DND-41 (cell line): ENCODE results near the gene PLGRKT.
"Not testable (repeated sequence)": the region's sequence is repeated elsewhere in the genome, so short reads cannot be mapped to it uniquely, and the experiment has no call there.

Experiments
- ATAC-seq: fragments of 200-7000 bp; cut with Tn5 transposase; 3 replicates; pipeline ENCODE4 v1.9.1; 2021; ENCODE audit warnings: low read depth; ENCODE audit not compliant: insufficient read depth
- DNase-seq: peaks from one replicate; pipeline ENCODE4 v3.0.0-alpha.2; 2020
- H2AFZ ChIP-seq: 2 replicates; pipeline ENCODE4 v1.6.0; 2012; ENCODE audit warnings: low read depth, low read length
- H3K27ac ChIP-seq: 2 replicates; pipeline ENCODE4 v1.5.1; 2012; ENCODE audit warnings: low read length, inconsistent platforms
- H3K27me3 ChIP-seq: fragments of 200-600 bp; sonication (generic); 2 replicates; pipeline ENCODE4 v1.6.0; 2012; ENCODE audit warnings: low read length, mild to moderate bottlenecking, inconsistent platforms; ENCODE audit not compliant: insufficient read depth, poor library complexity
- H3K36me3 ChIP-seq: 2 replicates; pipeline ENCODE4 v1.5.1; 2012; ENCODE audit warnings: low read length, inconsistent platforms; ENCODE audit not compliant: insufficient read depth
- H3K4me1 ChIP-seq: 2 replicates; pipeline ENCODE4 v1.5.1; 2012; ENCODE audit warnings: mild to moderate bottlenecking, low read length; ENCODE audit not compliant: insufficient read depth
- H3K4me2 ChIP-seq: 2 replicates; pipeline ENCODE4 v1.6.0; 2012; ENCODE audit warnings: mild to moderate bottlenecking, moderate library complexity, low read length, inconsistent platforms; ENCODE audit not compliant: insufficient read depth
- H3K4me3 ChIP-seq, 2 experiments: fragments of 200-600 bp in 1 of 2; shearing (Covaris generic) in 1 of 2; 2 replicates each; pipeline ENCODE4 v1.5.1; 2012 to 2016; ENCODE audit warnings: inconsistent platforms in 2 of 2, low read length in 2 of 2, mild to moderate bottlenecking in 2 of 2, low read depth in 1 of 2, moderate library complexity in 1 of 2
- H3K79me2 ChIP-seq: 2 replicates; pipeline ENCODE4 v1.6.0; 2012; ENCODE audit warnings: low read length, inconsistent platforms; ENCODE audit not compliant: insufficient read depth
- H3K9ac ChIP-seq: 2 replicates; pipeline ENCODE4 v1.6.0; 2012; ENCODE audit warnings: low read depth, mild to moderate bottlenecking, inconsistent platforms, low read length, moderate library complexity
- H3K9me3 ChIP-seq: 2 replicates; pipeline ENCODE4 v1.5.1; 2012; ENCODE audit warnings: low read length, moderate library complexity, mild to moderate bottlenecking, inconsistent platforms; ENCODE audit not compliant: insufficient read depth, severe bottlenecking
- H4K20me1 ChIP-seq: 2 replicates; pipeline ENCODE4 v1.6.0; 2012; ENCODE audit warnings: low read length; ENCODE audit not compliant: insufficient read depth
- EZH2 ChIP-seq: IDR thresholded peaks from 3 replicates; pipeline ENCODE4 v1.6.1; 2012; ENCODE audit warnings: borderline replicate concordance, low read depth, mild to moderate bottlenecking, moderate library complexity, low read length, inconsistent platforms; ENCODE audit not compliant: severe bottlenecking
- TF ChIP-seq, protein P1 (sequence below): IDR thresholded peaks from 2 replicates; pipeline ENCODE4 v1.5.1; 2012; ENCODE audit warnings: borderline replicate concordance, low read length, moderate library complexity, mild to moderate bottlenecking; ENCODE audit not compliant: poor library complexity, severe bottlenecking; ENCODE audit errors: extremely low read depth

The PLGRKT gene

DNA sequence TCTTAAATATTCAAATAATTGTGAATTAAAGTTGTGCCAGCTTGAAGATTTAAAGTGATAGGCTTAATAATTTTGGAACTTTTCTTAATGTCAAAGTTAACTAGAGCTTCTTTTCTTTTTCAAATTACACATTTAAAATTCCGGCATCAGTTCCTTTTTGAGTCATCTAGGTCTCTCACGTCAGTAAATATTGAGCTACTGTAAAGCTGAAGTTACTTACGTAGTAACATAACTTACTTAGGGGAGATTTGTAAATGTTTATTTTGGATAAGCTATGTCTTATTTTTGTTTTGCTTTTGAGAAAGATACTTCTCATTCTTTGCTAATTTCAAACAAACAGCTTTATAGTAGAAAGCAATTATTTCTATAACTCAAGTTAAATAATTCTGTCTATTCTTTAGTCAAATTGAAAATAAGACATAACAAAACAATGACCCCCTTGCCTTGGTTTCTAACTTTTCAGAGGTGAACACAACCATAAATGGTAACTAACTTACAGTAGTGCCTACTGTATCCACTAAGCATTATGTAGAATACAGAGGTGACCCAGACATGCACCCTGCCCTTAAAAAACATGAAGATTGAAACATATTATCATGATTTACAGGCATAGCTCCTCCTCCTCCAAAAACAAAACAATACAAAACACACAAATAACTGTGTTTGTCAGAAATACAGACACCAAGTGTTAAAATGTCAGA lies 42.4 kb upstream of the PLGRKT start:
- no peaks in the 10 kb centered on the region for H3K27me3 ChIP-seq
- no peak overlapping the region for H3K4me2 ChIP-seq
- H3K4me1 ChIP-seq: no peaks in the 10 kb centered on the region
- H4K20me1 ChIP-seq: no peaks in the 10 kb centered on the region
- H3K79me2 ChIP-seq: no peaks in the 10 kb centered on the region
- no peak for TF ChIP-seq EZH2
- TF ChIP-seq, protein P1, sequence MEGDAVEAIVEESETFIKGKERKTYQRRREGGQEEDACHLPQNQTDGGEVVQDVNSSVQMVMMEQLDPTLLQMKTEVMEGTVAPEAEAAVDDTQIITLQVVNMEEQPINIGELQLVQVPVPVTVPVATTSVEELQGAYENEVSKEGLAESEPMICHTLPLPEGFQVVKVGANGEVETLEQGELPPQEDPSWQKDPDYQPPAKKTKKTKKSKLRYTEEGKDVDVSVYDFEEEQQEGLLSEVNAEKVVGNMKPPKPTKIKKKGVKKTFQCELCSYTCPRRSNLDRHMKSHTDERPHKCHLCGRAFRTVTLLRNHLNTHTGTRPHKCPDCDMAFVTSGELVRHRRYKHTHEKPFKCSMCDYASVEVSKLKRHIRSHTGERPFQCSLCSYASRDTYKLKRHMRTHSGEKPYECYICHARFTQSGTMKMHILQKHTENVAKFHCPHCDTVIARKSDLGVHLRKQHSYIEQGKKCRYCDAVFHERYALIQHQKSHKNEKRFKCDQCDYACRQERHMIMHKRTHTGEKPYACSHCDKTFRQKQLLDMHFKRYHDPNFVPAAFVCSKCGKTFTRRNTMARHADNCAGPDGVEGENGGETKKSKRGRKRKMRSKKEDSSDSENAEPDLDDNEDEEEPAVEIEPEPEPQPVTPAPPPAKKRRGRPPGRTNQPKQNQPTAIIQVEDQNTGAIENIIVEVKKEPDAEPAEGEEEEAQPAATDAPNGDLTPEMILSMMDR: no peak
- no peaks in the 10 kb centered on the region for H3K36me3 ChIP-seq
- ATAC-seq (no peak), DNase-seq (no peak)
- H3K9me3 ChIP-seq: no peaks in the 10 kb centered on the region
- H3K27ac ChIP-seq: no peak overlapping the region
- no peak overlapping the region for H3K9ac ChIP-seq
- no peak overlapping the region for H2AFZ ChIP-seq
- no peak overlapping the region for H3K4me3 ChIP-seq

DNA sequence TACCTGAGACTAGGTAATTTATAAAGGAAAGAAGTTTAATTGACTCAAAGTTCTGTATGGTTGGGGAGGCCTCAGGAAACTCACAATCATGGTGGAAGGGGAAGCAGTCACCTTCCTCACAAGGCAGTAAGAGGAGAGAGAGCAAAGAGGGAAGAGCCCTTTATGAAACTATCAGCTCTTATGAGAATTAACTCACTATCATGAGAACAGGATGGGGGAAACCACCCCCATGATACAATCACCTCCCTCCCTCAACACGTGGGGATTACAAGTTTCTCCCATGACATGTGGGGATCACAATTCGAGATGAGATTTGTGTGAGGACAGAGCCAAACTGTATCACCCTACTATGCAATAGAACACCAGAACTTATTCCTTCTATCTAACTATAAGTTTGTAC lies 40.5 kb upstream of the PLGRKT start:
- no peak for ATAC-seq
- no peak overlapping the region for H2AFZ ChIP-seq

DNA sequence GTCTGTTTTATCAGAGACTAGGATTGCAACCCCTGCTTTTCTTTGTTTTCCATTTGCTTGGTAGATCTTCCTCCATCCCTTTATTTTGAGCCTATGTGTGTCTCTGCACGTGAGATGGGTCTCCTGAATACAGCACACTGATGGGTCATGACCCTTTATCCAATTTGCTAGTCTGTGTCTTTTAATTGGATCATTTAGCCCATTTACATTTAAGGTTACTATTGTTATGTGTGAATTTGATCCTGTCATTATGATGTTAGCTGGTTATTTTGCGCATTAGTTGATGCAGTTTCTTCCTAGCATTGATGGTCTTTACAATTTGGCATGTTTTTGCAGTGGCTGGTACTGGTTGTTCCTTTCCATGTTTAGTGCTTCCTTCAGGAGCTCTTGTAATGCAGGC lies 37.9 kb upstream of the PLGRKT start:
- not testable (repeated sequence) for H3K4me2 ChIP-seq, H3K36me3 ChIP-seq, H3K4me3 ChIP-seq, H4K20me1 ChIP-seq, H3K4me1 ChIP-seq, H3K27ac ChIP-seq, H3K9me3 ChIP-seq, H3K9ac ChIP-seq, ATAC-seq, H3K27me3 ChIP-seq, DNase-seq, H2AFZ ChIP-seq, H3K79me2 ChIP-seq

More for the DNA sequence above, 40.5 kb upstream of the PLGRKT start:
- H3K36me3 ChIP-seq: no peaks in the 10 kb centered on the region
- no peak overlapping the region for H3K4me3 ChIP-seq
- H3K4me1 ChIP-seq: no peaks in the 10 kb centered on the region
- no peaks in the 10 kb centered on the region for H4K20me1 ChIP-seq
- DNase-seq: no peak
- no peak overlapping the region for H3K27ac ChIP-seq
- no peak overlapping the region for H3K9ac ChIP-seq
- H3K79me2 ChIP-seq: no peaks in the 10 kb centered on the region
- no peaks in the 10 kb centered on the region for H3K27me3 ChIP-seq
- no peak overlapping the region for H3K4me2 ChIP-seq
- TF ChIP-seq EZH2: no peak
- TF ChIP-seq, protein P1: no peak
- H3K9me3 ChIP-seq: no peaks in the 10 kb centered on the region

DNA sequence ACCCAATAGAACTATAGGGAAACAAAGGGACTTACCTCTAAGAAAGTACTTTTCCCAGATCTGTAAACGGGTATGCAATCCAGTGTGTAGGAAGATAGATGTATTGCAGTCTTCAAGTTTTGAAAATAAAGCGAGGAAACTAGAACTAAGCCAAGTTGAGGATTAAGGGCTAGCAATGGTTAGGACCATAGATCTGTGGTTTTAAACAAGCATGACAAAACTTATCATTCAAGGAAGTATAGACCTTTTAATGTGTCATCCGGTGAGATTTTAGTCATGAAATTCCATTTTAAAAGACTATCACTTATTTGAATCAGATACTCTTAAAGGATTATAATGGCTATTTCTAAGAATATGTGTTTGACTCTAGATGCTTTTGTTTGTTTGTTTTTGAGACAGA lies 33.1 kb upstream of the PLGRKT start:
- Histone ChIP-seq H3K4me2 (no peak overlapping the region), H4K20me1 (no peaks in the 10 kb centered on the region), H3K27ac (no peak overlapping the region), H3K79me2 (no peaks in the 10 kb centered on the region), H3K4me1 (no peaks in the 10 kb centered on the region), H3K36me3 (no peaks in the 10 kb centered on the region), H2AFZ (no peak overlapping the region), H3K4me3 (no peak overlapping the region), H3K27me3 (no peaks in the 10 kb centered on the region), H3K9me3 (no peaks in the 10 kb centered on the region), H3K9ac (no peak overlapping the region)
- no peak for ATAC-seq
- no peak for DNase-seq
- TF ChIP-seq EZH2: no peak
- TF ChIP-seq, protein P1: no peak
